Hindlimb muscle (tissue), 1 donor: Measurements from ENCODE around the gene ARHGAP45. TPM values are rescaled to one million over a fixed set of nuclear protein-coding genes. Genes with fewer than 3 reads are reported as not detected.
"Not testable (repeated sequence)": the region's sequence is repeated elsewhere in the genome, so short reads cannot be mapped to it uniquely, and the experiment has no call there.

Experiments used
- DNase-seq: peaks from one replicate; pipeline ENCODE4 v3.0.0-alpha.2; 2013
- polyA plus RNA-seq: library from polyadenylated mRNA; unstranded; fragments of 120-200 nt; gene quantifications from one replicate; pipeline ENCODE4 v1.2.1, GENCODE V29; 2013; ENCODE audit not compliant: insufficient read length

The ARHGAP45 gene
- polyA plus RNA-seq: 9.8 TPM

- no peak for DNase-seq
Observed at GRCh38 chr19:1066748-1067340, at the start of gene ARHGAP45. TSS of gene ARHGAP45 (plus strand) at chr19:1067167. CDS start at chr19:1067406, 239 bp downstream.

GRCh38 chr19:1017906-1018305 is 49.1 kb upstream of the ARHGAP45 start:
- no peak for DNase-seq

GRCh38 chr19:1018393-1018792 is 48.6 kb upstream of the ARHGAP45 start:
- DNase-seq: no peak

GRCh38 chr19:1018932-1019615 is 47.9 kb upstream of the ARHGAP45 start:
- DNase-seq: no peak

GRCh38 chr19:1019616-1019961 is 47.4 kb upstream of the ARHGAP45 start:
- no peak for DNase-seq

- DNase-seq: no peak
Observed at GRCh38 chr19:1019980-1020867, 46.7 kb upstream of the ARHGAP45 start.

- peak; percentile 98 for DNase-seq
Observed at GRCh38 chr19:1020868-1021425, 46.0 kb upstream of the ARHGAP45 start, which contains the start of gene TMEM259. TSS of gene TMEM259 (minus strand) at chr19:1021123. CDS start at chr19:1020996, 127 bp downstream.

- DNase-seq: not testable (repeated sequence)
Observed at GRCh38 chr19:1023883-1024188, 43.1 kb upstream of the ARHGAP45 start.

GRCh38 chr19:1025080-1025479 is 41.9 kb upstream of the ARHGAP45 start:
- DNase-seq: not testable (repeated sequence)

GRCh38 chr19:1025960-1026782 is 40.8 kb upstream of the ARHGAP45 start, which contains the start of gene CNN2:
TSS of gene CNN2 (plus strand) at chr19:1026608. CDS start at chr19:1026662, 54 bp downstream.
- peak; percentile 81 for DNase-seq

GRCh38 chr19:1026783-1027649 is 40.0 kb upstream of the ARHGAP45 start:
- no peak for DNase-seq

GRCh38 chr19:1027650-1028061 is 39.3 kb upstream of the ARHGAP45 start:
- no peak for DNase-seq

- peak; percentile 71 for DNase-seq
Observed at GRCh38 chr19:1028062-1028926, 38.7 kb upstream of the ARHGAP45 start.

- no peak for DNase-seq
Observed at GRCh38 chr19:1032264-1032867, 34.6 kb upstream of the ARHGAP45 start.

- DNase-seq: no peak
Observed at GRCh38 chr19:1035998-1036621, 30.9 kb upstream of the ARHGAP45 start.

- no peak for DNase-seq
Observed at GRCh38 chr19:1037621-1038064, 29.3 kb upstream of the ARHGAP45 start.

- no peak for DNase-seq
Observed at GRCh38 chr19:1038978-1039645, 27.9 kb upstream of the ARHGAP45 start.
